Adipose tissue (tissue), 3 donors: ENCODE results near the gene NLGN1. TPM values are rescaled to one million over a fixed set of nuclear protein-coding genes. Genes with fewer than 3 reads are reported as not detected.

Experiments
- H3K27ac ChIP-seq: one replicate; pipeline ENCODE4 v1.5.1; 2013; ENCODE audit warnings: low read depth, low read length
- WGBS, 3 donors: extraction: QIAGEN DNeasy Blood & Tissue Kit; methylation state at CpG; one replicate each; pipeline ENCODE4 v1.1.7; 2013; 5-methylcytosine and 5-hydroxymethylcytosine counted together
- polyA plus RNA-seq, 3 donors: library from polyadenylated mRNA; stranded (reverse); fragments of 200-250 nt; gene quantifications; one replicate each; pipeline ENCODE4 v1.2.3, GENCODE V29; 2013
- donor health status: healthy with polysubstance abuse.
- donor health status: Bipolar disorder and iron deficiency.
- donor health status: healthy.

NLGN1 gene
- polyA plus RNA-seq, 3 donors: 0.23 to 1.8 (median 1.0) TPM

GRCh38 chr3:174110761-174111160 is 713.2 kb downstream of the NLGN1 start:
- H3K27ac ChIP-seq: no peak overlapping the region
- 45 to 68% (median 48%) methylated on average over 3 of the region's 3 CpGs for WGBS, 3 donors

GRCh38 chr3:174111776-174112175 is 714.2 kb downstream of the NLGN1 start:
- 73 to 91% (median 85%) methylated on average over 2 of the region's 2 CpGs for WGBS, 3 donors
- no peak overlapping the region for H3K27ac ChIP-seq

- no peak overlapping the region for H3K27ac ChIP-seq
- 82 to 95% (median 94%) methylated on average over 4 of the region's 4 CpGs for WGBS, 3 donors
Measured at GRCh38 chr3:174116421-174116820, 718.9 kb downstream of the NLGN1 start.

- H3K27ac ChIP-seq: no peak overlapping the region
Measured at GRCh38 chr3:174120997-174121396, 723.5 kb downstream of the NLGN1 start.

- no peak overlapping the region for H3K27ac ChIP-seq
- 77 to 97% (median 84%) methylated on average over 2 of the region's 2 CpGs for WGBS, 3 donors
Measured at GRCh38 chr3:174122411-174122810, 724.9 kb downstream of the NLGN1 start.

- 31 to 71% (median 63%) methylated on average over 2 of the region's 2 CpGs for WGBS, 3 donors
- no peak overlapping the region for H3K27ac ChIP-seq
Measured at GRCh38 chr3:174125267-174125824, 727.8 kb downstream of the NLGN1 start.

- H3K27ac ChIP-seq: no peak overlapping the region
- 77 to 85% (median 82%) methylated on average over 4 of the region's 4 CpGs for WGBS, 3 donors
Measured at GRCh38 chr3:174126990-174127758, 729.6 kb downstream of the NLGN1 start.

- WGBS, 3 donors: 42 to 90% (median 89%) methylated on average over 1 of the region's 1 CpG
- H3K27ac ChIP-seq: no peak overlapping the region
Measured at GRCh38 chr3:174132006-174132405, 734.5 kb downstream of the NLGN1 start.

GRCh38 chr3:174132421-174133042 is 735.0 kb downstream of the NLGN1 start:
- 63 to 87% (median 86%) methylated on average over 5 of the region's 5 CpGs for WGBS, 3 donors

GRCh38 chr3:174146008-174146407 is 748.5 kb downstream of the NLGN1 start:
- no peak overlapping the region for H3K27ac ChIP-seq
- 83 to 92% (median 84%) methylated on average over 1 of the region's 1 CpG for WGBS, 3 donors

More at GRCh38 chr3:174132421-174133042, 735.0 kb downstream of the NLGN1 start:
- no peak overlapping the region for H3K27ac ChIP-seq

GRCh38 chr3:174147798-174148197 is 750.3 kb downstream of the NLGN1 start:
- H3K27ac ChIP-seq: no peak overlapping the region

- H3K27ac ChIP-seq: no peak overlapping the region
- 79 to 83% (median 80%) methylated on average over 1 of the region's 1 CpG for WGBS, 3 donors
Measured at GRCh38 chr3:174153871-174154270, 756.3 kb downstream of the NLGN1 start.

- H3K27ac ChIP-seq: no peak overlapping the region
- WGBS, 3 donors: 76 to 80% (median 80%) methylated on average over 7 of the region's 7 CpGs
Measured at GRCh38 chr3:174156200-174156599, 758.7 kb downstream of the NLGN1 start.

- WGBS, 3 donors: 68 to 89% (median 80%) methylated on average over 1 of the region's 1 CpG
Measured at GRCh38 chr3:174158674-174159073, 761.1 kb downstream of the NLGN1 start.

GRCh38 chr3:174159604-174160003 is 762.1 kb downstream of the NLGN1 start:
- no peak overlapping the region for H3K27ac ChIP-seq
- 50 to 80% (median 80%) methylated on average over 3 of the region's 3 CpGs for WGBS, 3 donors

More at GRCh38 chr3:174158674-174159073, 761.1 kb downstream of the NLGN1 start:
- H3K27ac ChIP-seq: no peak overlapping the region

- WGBS, 3 donors: 69 to 87% (median 75%) methylated on average over 1 of the region's 1 CpG
- no peak overlapping the region for H3K27ac ChIP-seq
Measured at GRCh38 chr3:174162550-174162949, 765.0 kb downstream of the NLGN1 start.

GRCh38 chr3:174168026-174168425 is 770.5 kb downstream of the NLGN1 start:
- H3K27ac ChIP-seq: no peak overlapping the region
- WGBS, 3 donors: 55 to 70% (median 60%) methylated on average over 1 of the region's 1 CpG

GRCh38 chr3:174168538-174169254 is 771.2 kb downstream of the NLGN1 start:
- no peak overlapping the region for H3K27ac ChIP-seq
- WGBS, 3 donors: 54 to 86% (median 81%) methylated on average over 3 of the region's 3 CpGs

- WGBS, 3 donors: 64 to 88% (median 78%) methylated on average over 3 of the region's 3 CpGs
- no peak overlapping the region for H3K27ac ChIP-seq
Measured at GRCh38 chr3:174169736-174170135, 772.2 kb downstream of the NLGN1 start.
